Spleen (tissue), 11 donors: ENCODE results near the gene PRORP. TPM values are rescaled to one million over a fixed set of nuclear protein-coding genes. Genes with fewer than 3 reads are reported as not detected.
A peak's percentile ranks its signal among the peaks of the same experiment; 100 is the strongest.

Source experiments
- DNase-seq: peaks from one replicate; pipeline ENCODE4 v3.0.0-alpha.2; 2020
- H3K27ac ChIP-seq, 8 donors: fragments of 200-600 bp; sonication (generic) in 7 of 8; 1 replicate in 4 of 8; 2 replicates in 4 of 8; pipeline versions ENCODE4 v1.5.0 to v1.8.0; 2016 to 2021; ENCODE audit warnings: inconsistent platforms in 4 of 8, mild to moderate bottlenecking in 4 of 8, moderate library complexity in 1 of 8
- H3K27me3 ChIP-seq, 7 donors: fragments of 200-600 bp; sonication (generic) in 6 of 7; replicated peaks in 1 of 7; 1 replicate in 4 of 7; 2 replicates in 3 of 7; pipeline versions ENCODE4 v1.5.0 to v1.8.0; 2016 to 2021; ENCODE audit warnings: inconsistent platforms in 3 of 7, mild to moderate bottlenecking in 1 of 7
- H3K36me3 ChIP-seq, 6 donors: fragments of 200-600 bp; sonication (generic) in 5 of 6; 1 replicate in 4 of 6; 2 replicates in 2 of 6; pipeline versions ENCODE4 v1.5.0 to v1.8.0; 2016 to 2021; ENCODE audit warnings: inconsistent platforms in 2 of 6
- H3K4me1 ChIP-seq, 6 donors: fragments of 200-600 bp; sonication (generic) in 5 of 6; 1 replicate in 3 of 6; 2 replicates in 3 of 6; pipeline versions ENCODE4 v1.5.0 to v1.8.0; 2016 to 2021; ENCODE audit warnings: inconsistent platforms in 3 of 6
- H3K4me3 ChIP-seq, 8 donors: fragments of 200-600 bp; sonication (generic) in 7 of 8; 1 replicate in 4 of 8; 2 replicates in 4 of 8; pipeline versions ENCODE4 v1.5.0 to v1.8.0; 2016 to 2021; ENCODE audit warnings: inconsistent platforms in 4 of 8, mild to moderate bottlenecking in 4 of 8, moderate library complexity in 2 of 8
- H3K9me3 ChIP-seq, 8 donors: fragments of 200-600 bp; sonication (generic) in 7 of 8; 1 replicate in 4 of 8; 2 replicates in 4 of 8; pipeline versions ENCODE4 v1.5.0 to v1.8.0; 2016 to 2021; ENCODE audit warnings: inconsistent platforms in 4 of 8
- CTCF ChIP-seq, 11 experiments: fragments of 200-600 bp in 7 of 11; fragments of 450-650 bp in 4 of 11; sonication (generic) in 4 of 11; IDR thresholded peaks in 8 of 11; conservative IDR thresholded peaks in 3 of 11; 1 replicate in 7 of 11; 2 replicates in 4 of 11; pipeline versions ENCODE4 v1.4.0 to v1.8.0; 2016 to 2021; ENCODE audit warnings: antibody characterized with exemption in 11 of 11, inconsistent platforms in 4 of 11, mild to moderate bottlenecking in 1 of 11
- POLR2A ChIP-seq, 3 donors: fragments of 450-650 bp; IDR thresholded peaks; one replicate each; pipeline ENCODE4 v1.5.1; 2017; ENCODE audit warnings: antibody characterized with exemption in 3 of 3, mild to moderate bottlenecking in 1 of 3
- POLR2AphosphoS5 ChIP-seq, 3 donors: sonication (generic); formaldehyde crosslinking; IDR thresholded peaks; one replicate each; pipeline ENCODE4 v1.5.1; 2017; ENCODE audit warnings: antibody characterized with exemption in 3 of 3
- WGBS, 5 donors: extraction: QIAGEN DNeasy Blood & Tissue Kit in 3 of 5; methylation state at CpG; one replicate each; pipeline versions ENCODE4 v1.1.5 to v1.1.7; 2013 to 2018; 5-methylcytosine and 5-hydroxymethylcytosine counted together
- intact Hi-C: fragments of 100-400 bp; cut with DNase I; formaldehyde crosslinking; loops from one replicate; pipeline ENCODE4 v1.15.0; 2023; ENCODE audit warnings: low total_unique reads
- polyA plus RNA-seq, 3 donors: library from polyadenylated mRNA; stranded (reverse); fragments of 200-250 nt; gene quantifications; one replicate each; pipeline ENCODE4 v1.2.1, GENCODE V29; 2013
- total RNA-seq, 7 donors: library from RNA; depleted of rRNA in 3 of 7; stranded (reverse); fragments of >200 nt in 3 of 7; fragmentation: NEBNext Ultra II Directional in 4 of 7; extraction: Animal tissue kit (Norgen Biotek cat#: 25700) in 4 of 7; gene quantifications; one replicate each; pipeline versions ENCODE4 v1.1.0 to v1.2.1, GENCODE V29; 2016 to 2021
- donor health status: healthy with polysubstance abuse.
- donor health status: DM: no; HTN: no; CAD: no; lungs with moderate emphysema.
- donor health status: DM: no; HTN: no; CAD: no.
- donor health status: Bipolar disorder and iron deficiency.
- donor health status: healthy.
- donor health status: DM: no; HTN: no; CAD: no.
- donor health status: DM: yes; HTN: yes; CAD: no.

The PRORP gene
- total and polyA plus RNA-seq, 10 donors: 11.5 to 45.6 (median 23.9) TPM

- Histone ChIP-seq H3K27me3 (no peaks in the 10 kb centered on the region), H3K4me1 (peaks cover 19 to 45% (median 30%) of the 10 kb centered on the region in 6 donors), H3K36me3 (peaks cover 0 to 31% (median 0%) of the 10 kb centered on the region in 6 donors), H3K27ac (peak overlapping the region in 6 of 8 donors; percentile 6 to 58 (median 28)), H3K9me3 (no peaks in the 10 kb centered on the region), H3K4me3 (no peak overlapping the region)
- DNase-seq: no peak
- 41 to 66% (median 53%) methylated on average over 5 of the region's 5 CpGs for WGBS, 5 donors
- intact Hi-C loops: no loop called here
- TF ChIP-seq POLR2A (IDR thresholded peaks at IDR 0.05): no peak
- no peak for TF ChIP-seq CTCF (IDR thresholded peaks at IDR 0.05 in 8 of 11, conservative IDR thresholded peaks at IDR 0.05 in 3 of 11)
- no peak for TF ChIP-seq POLR2AphosphoS5 (IDR thresholded peaks at IDR 0.05)
Observed at GRCh38 chr14:35161231-35161630, 38.9 kb downstream of the PRORP start.

GRCh38 chr14:35163384-35163783 lies 41.0 kb downstream of the PRORP start:
- Histone ChIP-seq H3K27me3 (no peaks in the 10 kb centered on the region), H3K4me1 (peaks cover 11 to 36% (median 25%) of the 10 kb centered on the region in 6 donors), H3K27ac (no peak overlapping the region), H3K9me3 (no peaks in the 10 kb centered on the region), H3K4me3 (no peak overlapping the region), H3K36me3 (peaks cover 0 to 51% (median 0%) of the 10 kb centered on the region in 6 donors)
- DNase-seq: no peak
- WGBS, 5 donors: 94 to 100% (median 97%) methylated on average over 1 of the region's 1 CpG
- TF ChIP-seq CTCF (IDR thresholded peaks at IDR 0.05 in 8 of 11, conservative IDR thresholded peaks at IDR 0.05 in 3 of 11): no peak
- no peak for TF ChIP-seq POLR2A (IDR thresholded peaks at IDR 0.05)
- TF ChIP-seq POLR2AphosphoS5 (IDR thresholded peaks at IDR 0.05): no peak
- intact Hi-C loops: no loop called here

- no peak overlapping the region for H3K4me3 ChIP-seq
- no peak overlapping the region for H3K27ac ChIP-seq
- H3K36me3 ChIP-seq: peaks cover 0 to 45% (median 0%) of the 10 kb centered on the region in 6 donors
- H3K27me3 ChIP-seq: no peaks in the 10 kb centered on the region
- intact Hi-C loops: no loop called here
- DNase-seq: no peak
- no peak for TF ChIP-seq POLR2AphosphoS5 (IDR thresholded peaks at IDR 0.05)
- TF ChIP-seq POLR2A (IDR thresholded peaks at IDR 0.05): no peak
- no peak for TF ChIP-seq CTCF (IDR thresholded peaks at IDR 0.05 in 8 of 11, conservative IDR thresholded peaks at IDR 0.05 in 3 of 11)
- H3K9me3 ChIP-seq: peaks cover 0 to 7% (median 0%) of the 10 kb centered on the region in 8 donors
- peaks cover 11 to 24% (median 21%) of the 10 kb centered on the region in 6 donors for H3K4me1 ChIP-seq
- WGBS, 5 donors: 81 to 90% (median 86%) methylated on average over 5 of the region's 5 CpGs
Observed at GRCh38 chr14:35164849-35165248, 42.5 kb downstream of the PRORP start.

- Histone ChIP-seq H3K27me3 (no peaks in the 10 kb centered on the region), H3K36me3 (peaks cover 0 to 56% (median 0%) of the 10 kb centered on the region in 6 donors), H3K4me3 (no peak overlapping the region), H3K4me1 (no peaks in the 10 kb centered on the region), H3K27ac (no peak overlapping the region), H3K9me3 (peaks cover 0 to 7% (median 0%) of the 10 kb centered on the region in 8 donors)
- DNase-seq: no peak
- WGBS, 5 donors: 80 to 92% (median 83%) methylated on average over 3 of the region's 3 CpGs
- TF ChIP-seq POLR2AphosphoS5 (IDR thresholded peaks at IDR 0.05): no peak
- TF ChIP-seq CTCF (IDR thresholded peaks at IDR 0.05 in 8 of 11, conservative IDR thresholded peaks at IDR 0.05 in 3 of 11): no peak
- no peak for TF ChIP-seq POLR2A (IDR thresholded peaks at IDR 0.05)
- intact Hi-C loops: no loop called here
Observed at GRCh38 chr14:35167496-35167895, 45.1 kb downstream of the PRORP start.

Other genes with a start within 250 kb of the PRORP start
- 100 to 1,000 TPM in 2 of 7 donors, 10 to 100 TPM in 5; 58.1 to 126 (median 89.0) TPM for gene BAZ1A, start 247.2 kb upstream of the PRORP start, total RNA-seq
- gene BAZ1A, start 247.2 kb upstream of the PRORP start, polyA plus RNA-seq: 10 to 100 TPM; 22.3 to 28.6 (median 23.5) TPM
- gene SRP54, start 139.6 kb upstream of the PRORP start, total RNA-seq: 10 to 100 TPM; 47.1 to 65.0 (median 50.6) TPM
- gene SRP54, start 139.6 kb upstream of the PRORP start, polyA plus RNA-seq: 10 to 100 TPM; 16.4 to 21.4 (median 20.8) TPM
- 10 to 100 TPM; 25.2 to 47.0 (median 28.3) TPM for gene FAM177A1, start 76.3 kb upstream of the PRORP start, total RNA-seq
- gene FAM177A1, start 76.3 kb upstream of the PRORP start, polyA plus RNA-seq: 10 to 100 TPM; 17.5 to 24.2 (median 21.3) TPM
- 10 to 100 TPM; 32.3 to 45.7 (median 37.2) TPM for gene PPP2R3C, start 562 bp upstream of the PRORP start, total RNA-seq
- gene PPP2R3C, start 562 bp upstream of the PRORP start, polyA plus RNA-seq: 10 to 100 TPM; 30.4 to 46.2 (median 36.5) TPM
- gene PSMA6, start 169.8 kb downstream of the PRORP start, total RNA-seq: 100 to 1,000 TPM; 120 to 185 (median 129) TPM
- gene PSMA6, start 169.8 kb downstream of the PRORP start, polyA plus RNA-seq: 100 to 1,000 TPM; 108 to 171 (median 164) TPM